DMS 273 treated with DMSO at 0.1 percent for 48 hours (cell line): Measurements from ENCODE around the gene TMEM42.
"Not testable (repeated sequence)": the region's sequence is repeated elsewhere in the genome, so short reads cannot be mapped to it uniquely, and the experiment has no call there.

Source experiments
- DNase-seq: peaks from one replicate; lab custom pipeline; 2025; lab: John Stamatoyannopoulos, UW

Gene TMEM42

DNA sequence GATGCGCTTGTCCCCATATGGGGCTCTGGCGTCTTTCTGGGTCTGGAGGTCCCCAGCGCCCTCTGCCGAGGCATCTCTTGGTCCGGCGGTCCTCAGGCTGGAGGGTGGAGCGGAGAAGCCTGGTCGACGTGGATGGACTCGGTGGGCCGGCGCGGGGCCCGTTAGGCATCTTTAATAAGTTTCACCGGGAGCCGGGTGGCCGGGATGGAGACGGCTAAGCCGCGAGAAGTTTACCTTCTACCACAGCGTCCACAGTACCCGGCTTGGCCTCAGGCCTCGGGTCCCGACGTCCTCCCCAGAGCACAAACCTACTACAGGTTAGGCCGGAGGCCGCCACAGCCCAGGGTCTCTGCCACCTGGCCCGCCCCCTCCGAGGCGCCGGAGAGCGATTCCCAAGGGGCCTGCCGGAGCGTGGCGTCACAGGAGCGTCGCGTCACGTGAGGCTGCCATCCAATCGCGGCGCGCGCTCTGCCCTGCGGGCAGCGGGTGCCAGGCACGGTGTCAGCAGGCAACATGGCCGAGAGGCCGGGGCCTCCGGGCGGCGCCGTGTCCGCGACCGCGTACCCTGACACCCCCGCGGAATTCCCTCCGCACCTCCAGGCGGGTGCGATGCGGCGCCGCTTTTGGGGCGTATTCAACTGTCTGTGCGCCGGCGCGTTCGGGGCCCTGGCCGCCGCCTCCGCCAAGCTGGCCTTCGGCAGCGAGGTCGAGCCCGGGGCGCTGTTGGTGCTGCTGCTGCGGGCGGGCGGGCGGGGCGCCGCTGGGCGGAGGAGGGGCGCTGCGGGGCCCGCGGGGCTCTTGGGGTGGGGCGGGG is at the start of gene TMEM42:
TMEM42 (plus strand) TSS at position 501 of the 814 bp plus-strand sequence; CDS start at position 514, 13 bp downstream.
- peak; percentile 46 for DNase-seq

DNA sequence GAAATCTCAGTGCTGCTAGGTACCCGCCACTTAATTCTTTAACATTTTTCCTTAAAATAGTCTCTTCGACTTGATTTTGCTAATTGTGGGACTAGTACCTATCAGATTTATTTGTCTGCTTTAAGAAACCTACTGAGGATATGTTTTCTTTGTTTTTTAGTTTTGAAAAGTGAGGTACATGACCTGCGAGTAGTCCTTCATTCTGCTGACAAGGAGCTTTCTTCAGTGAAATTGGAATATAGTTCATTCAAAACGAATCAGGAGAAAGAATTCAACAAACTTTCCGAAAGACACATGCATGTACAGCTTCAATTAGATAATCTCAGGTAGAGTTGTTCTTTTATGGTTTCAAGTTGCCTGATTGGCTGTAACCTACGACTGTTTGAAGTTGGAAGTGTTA is 47.0 kb upstream of the TMEM42 start:
- DNase-seq = no peak

DNA sequence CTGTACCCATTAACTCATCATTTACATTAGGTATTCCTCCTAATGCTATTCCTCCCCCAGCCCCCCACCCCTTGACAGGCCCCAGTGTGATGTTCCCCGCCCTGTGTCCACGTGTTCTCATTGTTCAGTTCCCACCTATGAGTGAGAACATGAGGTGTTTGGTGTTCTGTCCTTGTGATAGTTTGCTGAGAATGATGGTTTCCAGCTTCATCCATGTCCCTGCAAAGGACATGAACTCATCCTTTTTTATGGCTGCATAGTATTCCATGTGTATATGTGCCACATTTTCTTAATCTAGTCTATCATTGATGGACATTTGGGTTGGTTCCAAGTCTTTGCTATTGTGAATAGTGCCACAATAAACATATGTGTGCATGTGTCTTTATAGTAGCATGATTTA is 45.4 kb upstream of the TMEM42 start:
- DNase-seq = not testable (repeated sequence)

DNA sequence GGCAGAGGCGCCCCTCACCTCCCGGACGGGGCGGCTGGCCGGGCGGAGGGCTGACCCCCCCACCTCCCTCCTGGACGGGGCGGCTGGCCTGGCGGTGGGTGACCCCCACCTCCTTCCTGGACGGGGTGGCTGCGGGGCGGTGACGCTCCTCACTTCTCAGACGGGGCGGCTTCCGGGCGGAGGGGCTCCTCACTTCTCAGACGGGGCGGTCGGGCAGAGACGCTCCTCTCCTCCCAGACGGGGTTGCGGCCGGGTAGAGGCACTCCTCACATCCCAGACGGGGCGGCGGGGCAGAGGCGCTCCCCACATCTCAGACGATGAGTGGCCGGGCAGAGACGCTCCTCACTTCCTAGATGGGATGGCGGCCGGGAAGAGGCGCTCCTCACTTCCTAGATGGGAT is 40.5 kb upstream of the TMEM42 start:
- not testable (repeated sequence) for DNase-seq

DNA sequence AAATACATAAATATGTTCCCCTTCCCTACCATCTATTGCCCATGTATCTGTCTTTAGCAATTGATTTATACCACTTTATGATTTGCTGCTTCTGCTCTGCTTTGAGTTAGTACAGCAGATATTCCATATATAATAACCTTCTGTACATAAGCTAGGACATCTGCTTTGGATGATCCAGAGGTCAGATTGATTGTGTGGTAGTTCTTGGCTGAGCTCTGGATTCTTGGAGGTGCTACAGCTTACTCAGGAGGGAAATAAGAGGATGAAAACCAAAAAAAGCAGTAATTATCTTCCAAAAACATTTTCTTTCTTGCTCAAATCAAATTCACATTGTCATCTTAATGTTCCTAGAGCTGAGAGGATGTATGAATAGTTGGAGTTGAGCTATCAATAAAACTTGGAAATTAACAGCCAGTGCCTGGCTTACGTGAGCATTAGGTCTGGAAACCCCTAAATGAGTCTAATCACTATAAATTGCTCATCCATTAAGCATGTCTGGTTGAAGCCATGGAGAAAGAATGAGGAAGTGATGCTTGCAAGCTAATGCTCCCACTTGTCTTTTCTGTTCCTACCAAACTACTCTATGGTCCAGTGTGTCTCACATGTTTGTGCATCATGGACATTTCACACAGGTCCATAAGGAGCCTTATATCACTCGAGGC is 36.3 kb upstream of the TMEM42 start:
- no peak for DNase-seq

DNA sequence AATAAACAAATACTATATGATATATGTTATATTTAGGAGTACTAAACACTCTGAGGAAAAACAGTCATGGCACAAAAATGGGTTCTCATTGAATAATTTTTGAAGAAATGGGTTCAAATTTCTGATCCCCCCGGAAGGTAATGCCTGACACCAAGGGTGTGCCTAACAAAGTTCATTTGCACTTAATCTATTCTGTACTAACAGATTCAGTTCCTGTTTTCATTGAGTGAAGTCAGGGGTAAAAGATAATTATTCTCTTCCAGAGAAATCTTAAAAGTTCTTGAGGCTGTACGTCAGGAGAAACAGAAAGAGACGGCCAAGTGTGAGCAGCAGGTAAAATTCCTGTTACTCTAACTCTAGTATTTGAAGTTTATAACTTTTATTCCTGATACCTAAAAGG is 34.5 kb upstream of the TMEM42 start:
- no peak for DNase-seq

DNA sequence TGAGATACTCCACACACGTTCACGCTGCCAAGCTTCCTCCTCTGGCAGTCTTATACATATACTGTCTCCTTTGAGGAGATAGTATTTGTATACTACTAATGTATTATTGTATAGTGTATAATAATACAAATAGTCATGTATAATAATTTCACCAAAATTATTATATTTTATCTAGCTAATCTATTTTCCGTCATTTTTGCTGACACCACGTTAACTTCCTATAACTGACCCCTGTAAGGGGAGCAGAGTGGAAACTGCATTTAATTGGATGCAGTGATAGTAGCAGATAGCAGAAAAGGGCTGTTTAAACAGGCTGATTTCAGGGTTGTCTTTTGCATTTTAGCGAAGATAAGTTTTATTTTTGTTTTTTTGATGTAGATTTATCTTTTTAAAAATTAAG is 30.5 kb upstream of the TMEM42 start:
- DNase-seq = no peak

DNA sequence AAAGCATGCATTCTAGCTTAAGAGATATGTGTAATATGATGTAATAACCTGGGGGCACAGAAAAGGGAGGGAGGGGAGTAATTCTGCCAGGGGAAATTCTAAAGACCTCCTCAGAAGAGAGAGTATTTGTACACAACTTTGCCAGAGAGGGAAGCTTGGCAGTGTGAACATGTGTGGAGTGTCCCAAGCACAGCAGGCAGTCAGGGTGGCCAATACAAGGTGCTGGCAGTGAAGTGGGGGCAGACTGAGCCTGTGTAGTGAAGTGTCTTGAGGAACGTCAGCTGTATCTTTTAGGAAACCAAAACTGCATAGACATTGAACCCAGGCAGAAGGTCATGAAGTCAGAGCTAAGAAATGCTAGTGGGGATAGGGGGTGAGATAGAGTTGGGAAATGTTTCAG is 29.7 kb upstream of the TMEM42 start:
- DNase-seq = no peak

DNA sequence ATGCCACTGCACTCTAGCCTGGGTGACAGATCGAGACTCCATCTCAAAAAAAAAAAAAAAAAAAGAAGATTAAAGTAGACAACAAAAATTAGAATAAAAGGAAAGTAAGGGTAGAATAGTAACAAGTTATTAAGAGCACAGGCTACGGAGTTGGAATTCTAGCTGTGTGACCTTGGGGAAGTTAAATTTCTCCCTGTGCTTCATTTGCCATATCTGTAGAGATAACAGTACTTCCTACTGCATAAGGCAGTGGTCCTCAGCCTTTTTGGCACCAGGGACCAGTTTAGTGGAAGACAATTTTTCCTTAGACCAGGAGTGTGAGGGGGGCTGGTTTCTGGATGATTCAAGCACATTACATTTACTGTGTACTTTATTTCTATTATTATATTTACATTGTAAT is 28.7 kb upstream of the TMEM42 start:
- DNase-seq = no peak

DNA sequence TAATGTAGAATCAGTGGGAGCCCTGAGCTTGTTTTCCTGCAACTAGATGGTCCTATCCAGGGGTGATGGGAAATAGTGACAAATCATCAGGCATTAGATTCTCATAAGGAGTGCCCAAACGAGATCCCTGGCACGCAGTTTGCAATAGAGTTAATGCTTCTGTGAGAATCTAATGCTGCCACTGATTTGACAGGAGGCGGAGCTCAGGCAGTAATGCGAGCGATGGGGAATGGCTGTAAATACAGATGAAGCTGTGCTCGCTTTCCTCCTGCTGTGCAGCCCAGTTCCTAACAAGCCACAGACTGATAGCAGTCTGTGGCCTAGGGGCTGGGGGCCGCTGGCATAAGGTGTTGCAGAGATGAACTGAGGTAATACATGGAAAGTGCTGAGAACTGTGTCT is 28.3 kb upstream of the TMEM42 start:
- DNase-seq = no peak

DNA sequence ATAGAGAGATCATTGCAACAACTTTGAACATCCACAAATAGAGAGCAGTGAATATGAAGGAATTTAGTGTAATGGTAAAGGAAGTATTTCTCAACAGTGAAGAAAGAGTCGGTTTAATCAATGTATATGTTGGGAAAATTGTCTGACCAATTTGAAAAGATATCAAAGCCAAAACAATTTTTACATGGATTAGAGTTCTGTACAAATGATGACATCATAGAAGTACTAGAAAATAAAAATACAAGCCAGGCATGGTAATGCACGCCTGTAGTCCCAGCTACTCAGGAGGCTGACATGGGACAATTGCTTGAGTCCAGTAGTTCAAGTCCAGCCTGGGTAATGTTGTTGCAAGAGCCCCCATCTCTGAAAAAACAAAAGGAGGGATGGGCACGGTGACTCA is 26.0 kb upstream of the TMEM42 start:
- no peak for DNase-seq

DNA sequence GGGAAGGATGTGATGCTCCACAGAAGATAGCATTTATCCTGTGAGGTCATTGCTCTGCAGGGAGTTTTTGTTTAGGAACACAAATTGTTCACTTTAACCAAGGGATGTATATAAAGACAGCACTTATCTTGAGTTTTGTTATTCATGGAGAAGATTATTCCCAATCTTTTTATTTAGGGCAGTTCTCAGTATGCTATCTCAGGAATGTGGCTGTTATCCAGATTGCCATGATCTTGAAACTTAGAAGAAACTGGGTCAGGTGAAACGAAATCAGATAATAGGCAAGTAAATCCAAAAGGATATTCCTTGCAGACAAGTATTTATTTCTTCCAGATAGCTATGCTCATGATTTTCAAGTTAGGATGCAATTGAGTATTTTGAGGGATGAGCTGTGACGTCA is 19.3 kb upstream of the TMEM42 start:
- no peak for DNase-seq

DNA sequence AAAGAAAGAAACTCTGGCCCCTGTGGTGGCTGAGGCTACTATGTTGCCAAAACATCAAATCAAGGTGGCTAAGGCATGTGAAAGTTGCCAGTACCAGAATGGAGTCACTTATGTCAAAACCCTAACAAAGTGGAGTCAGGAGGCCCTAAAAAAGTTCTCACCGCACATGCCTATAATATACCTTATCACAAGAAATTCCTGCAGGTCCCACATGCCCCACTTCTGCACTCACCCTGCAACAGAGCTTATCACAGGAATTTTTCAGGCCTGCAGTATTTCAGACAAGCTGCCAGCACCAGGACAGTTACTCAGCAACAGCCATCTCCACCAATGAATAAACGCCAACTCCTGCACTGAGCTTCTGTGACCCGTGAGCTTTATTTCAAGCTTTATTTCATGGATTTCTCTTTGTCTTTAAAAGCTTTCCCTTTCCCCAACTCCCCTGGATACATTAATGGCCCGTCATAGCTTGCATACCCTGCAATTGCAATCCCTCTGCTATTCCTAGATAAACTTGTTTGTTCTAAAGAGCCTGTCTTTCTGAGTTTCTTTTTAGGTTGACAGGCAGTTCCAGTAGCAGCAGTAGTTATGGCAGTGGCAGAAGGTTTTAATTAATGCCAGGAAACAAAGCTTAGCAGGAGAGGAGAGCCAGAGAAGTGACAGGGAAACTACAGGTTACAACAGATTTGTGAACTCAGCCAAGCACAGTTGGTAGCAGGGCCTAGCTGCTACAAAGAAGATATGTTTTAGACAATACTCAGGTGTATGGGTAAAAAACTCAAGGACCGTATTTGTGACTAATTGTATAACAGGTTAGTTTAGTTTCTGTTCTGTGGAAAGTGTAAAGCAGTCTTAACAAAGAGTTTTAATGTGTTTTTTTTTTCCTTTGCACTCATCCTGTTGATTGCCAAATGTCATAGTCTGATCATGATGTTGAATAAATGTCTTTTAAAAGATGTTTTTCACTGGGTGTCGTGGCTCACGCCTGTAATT is 15.9 kb upstream of the TMEM42 start:
- DNase-seq = no peak

DNA sequence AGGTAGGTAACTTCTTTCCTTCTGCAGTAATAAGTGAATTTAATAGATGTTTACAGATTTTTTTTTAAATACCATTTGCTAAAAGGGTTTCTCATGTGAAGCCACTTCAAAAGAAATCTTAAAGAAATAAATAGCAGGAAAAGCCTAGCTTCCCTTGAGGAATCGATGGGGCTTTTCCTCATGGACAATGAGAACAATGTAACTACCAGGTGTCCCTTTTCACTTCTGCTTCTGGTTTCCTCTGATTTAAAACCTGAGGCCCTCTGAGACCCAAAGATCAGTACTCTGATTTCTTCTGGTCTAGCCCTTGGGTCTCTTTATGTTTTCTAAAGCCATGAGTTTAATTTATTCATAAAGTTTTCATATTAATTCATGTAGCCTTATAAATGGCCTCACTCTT is 13.1 kb upstream of the TMEM42 start:
- DNase-seq = no peak

DNA sequence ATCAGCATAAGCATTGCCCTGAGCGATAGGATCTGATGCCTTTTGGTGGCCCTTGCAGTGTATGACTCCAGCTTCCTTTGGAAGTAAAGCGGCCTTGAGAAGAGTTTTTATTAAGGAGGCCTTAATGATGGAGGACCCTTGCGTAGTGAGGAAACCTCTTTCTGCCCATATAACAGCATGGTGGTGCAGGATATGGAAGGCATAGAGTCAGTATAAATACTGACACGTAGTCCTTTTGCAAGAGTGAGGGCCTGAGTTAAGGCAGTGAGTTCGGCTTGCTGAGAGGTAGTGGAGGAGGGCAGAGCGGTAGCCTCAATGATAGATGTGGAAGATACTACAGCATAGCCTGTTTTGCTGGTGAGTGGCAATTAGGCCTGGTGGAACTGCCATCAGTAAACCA is 5.0 kb upstream of the TMEM42 start:
- not testable (repeated sequence) for DNase-seq

DNA sequence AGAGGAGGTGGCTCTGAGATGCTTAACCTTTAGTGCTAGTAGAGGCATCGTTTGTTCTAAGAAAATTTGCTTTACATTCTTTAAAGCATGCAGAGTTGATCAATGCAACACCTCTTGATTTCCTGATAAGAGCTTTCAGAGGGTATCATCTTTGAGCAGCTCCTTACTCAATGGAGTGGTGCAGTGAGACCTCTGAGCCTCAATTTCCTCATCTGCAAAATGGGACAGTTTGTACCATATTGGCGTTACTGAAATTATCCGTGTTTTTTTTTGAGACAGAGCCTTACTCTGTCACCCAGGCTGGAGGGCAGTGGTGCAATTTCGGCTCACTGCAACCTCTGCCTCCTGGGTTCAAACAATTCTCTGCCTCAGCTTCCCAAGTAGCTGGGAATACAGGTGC is 1.6 kb upstream of the TMEM42 start:
- DNase-seq = no peak

DNA sequence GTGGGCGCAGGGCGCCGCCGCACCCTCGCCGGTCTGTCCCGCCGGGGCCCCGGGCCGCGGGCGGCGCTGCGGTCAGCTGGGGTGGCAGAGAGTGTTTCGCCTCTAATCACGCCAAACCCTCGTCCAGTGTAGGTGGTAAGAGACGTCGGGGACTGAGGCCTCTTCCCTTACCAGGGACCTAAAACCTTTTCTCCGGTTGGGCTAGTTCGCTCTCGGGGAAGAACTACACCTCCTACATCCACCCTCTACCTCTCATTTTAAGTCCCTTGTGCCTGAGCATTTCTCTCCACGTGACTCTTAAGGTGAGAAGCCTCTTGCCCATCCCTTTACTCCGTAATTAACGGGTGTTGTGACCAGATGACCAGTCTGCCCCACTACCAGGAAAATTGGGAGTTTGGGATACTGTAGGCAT is 520 bp downstream of the TMEM42 start:
- DNase-seq = no peak

DNA sequence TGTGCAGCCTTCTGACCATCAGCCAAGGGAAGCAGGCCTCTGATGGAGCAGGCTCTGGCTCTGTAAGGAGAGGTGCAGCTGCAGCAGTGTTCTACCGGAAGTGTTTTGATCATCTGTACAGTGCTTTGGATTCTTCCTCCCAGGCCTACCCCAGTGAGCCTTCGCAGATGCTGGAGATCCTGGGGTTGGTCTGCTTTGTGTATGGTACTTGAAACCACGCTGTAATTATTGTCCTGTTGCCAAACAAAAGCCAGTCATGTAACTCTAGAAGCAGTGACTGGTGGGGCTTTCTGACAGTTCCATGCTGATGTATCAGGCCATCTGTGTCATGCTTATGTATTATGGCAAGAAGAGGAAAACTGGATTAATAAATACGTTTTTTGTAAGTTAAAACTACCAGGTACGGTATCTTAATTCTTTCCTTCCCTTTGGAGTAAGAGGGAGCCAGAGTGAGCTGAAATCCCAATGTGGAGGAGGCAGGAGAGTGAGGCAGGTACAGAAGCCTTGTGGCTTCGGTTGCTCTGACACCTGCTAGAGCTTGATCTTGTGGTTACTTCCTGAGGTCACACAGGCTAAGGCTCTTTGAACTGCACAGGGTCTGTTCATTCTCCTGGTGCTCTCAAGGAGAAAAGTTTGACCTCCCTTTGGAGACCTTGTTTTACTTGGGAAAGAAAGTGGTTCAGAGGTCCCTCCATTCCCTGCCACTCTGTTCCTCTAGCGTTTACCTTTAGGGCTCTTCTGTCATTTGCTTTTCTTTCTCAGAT is 3.7 kb downstream of the TMEM42 start:
- no peak for DNase-seq

DNA sequence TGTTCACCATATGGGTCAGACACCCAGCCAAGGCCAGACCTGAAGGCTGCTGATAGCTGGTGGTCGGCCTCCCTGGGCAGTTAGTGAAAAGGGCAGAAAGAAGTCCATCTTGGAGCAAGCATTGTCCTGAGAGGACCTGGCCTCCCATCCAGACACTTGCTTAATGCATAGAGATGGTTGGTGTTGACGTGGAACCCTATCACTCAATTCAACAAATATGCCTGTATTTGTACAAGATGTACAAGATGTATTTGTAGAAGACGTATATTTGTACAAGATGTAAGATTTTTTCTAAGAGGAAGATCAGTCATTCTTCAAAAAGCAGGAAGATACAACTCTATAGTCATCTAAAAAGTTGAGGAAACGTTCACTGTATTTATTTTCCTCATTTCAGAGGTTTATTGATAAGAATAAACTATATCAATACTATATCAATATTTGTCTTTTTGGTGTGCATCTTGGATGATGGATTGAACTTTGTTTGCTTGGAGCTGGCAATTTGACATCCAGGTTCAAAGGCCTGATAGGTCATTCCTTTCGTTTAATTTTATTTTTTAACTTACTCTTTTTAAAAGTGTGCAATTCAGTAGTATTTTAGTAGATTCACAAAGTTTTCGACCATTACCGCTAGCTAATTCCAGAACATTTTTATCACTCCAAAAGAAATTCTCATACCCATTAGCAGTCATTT is 5.9 kb downstream of the TMEM42 start:
- DNase-seq = no peak

DNA sequence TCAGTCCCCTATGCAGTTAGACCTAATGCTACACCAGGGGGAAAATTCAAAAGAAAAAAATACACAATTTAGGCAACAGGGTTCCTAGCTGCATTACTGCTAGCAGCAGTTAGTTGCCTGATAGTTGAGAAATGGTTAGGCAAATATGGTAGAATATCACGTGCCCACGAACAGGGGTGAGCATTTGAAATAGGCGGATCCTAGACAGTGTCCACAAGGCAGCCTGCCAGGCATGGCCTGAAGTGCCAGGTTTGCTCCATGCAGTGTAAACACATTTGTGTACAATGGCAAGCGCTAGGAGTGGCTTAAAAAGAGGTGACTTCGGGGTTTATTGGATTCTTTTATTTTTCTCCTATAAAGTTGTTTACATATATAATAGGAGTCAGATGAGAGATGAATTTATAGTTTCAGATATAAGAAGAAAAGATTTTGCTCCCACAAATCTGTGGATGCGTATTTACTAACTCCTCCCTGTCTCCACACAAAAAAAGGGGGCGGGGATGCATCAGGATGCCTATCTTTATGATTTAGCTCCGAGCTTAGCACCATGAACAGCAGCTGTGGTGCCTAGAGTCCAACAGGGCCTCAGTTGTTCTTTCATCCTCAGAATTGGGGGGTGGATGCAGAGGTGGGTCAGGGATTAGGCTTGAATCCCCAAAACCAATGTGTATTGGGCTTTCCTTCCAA is 8.8 kb downstream of the TMEM42 start:
- no peak for DNase-seq
